Hippocampal formation (tissue), 2 donors: ENCODE measurements around the gene GTF2IRD1.
"Not testable (repeated sequence)": the region's sequence is repeated elsewhere in the genome, so short reads cannot be mapped to it uniquely, and the experiment has no call there.

Source experiments
- DNase-seq, 2 donors: peaks; one replicate each; lab custom pipeline; 2025; lab: John Stamatoyannopoulos, UW

GTF2IRD1 gene

DNA sequence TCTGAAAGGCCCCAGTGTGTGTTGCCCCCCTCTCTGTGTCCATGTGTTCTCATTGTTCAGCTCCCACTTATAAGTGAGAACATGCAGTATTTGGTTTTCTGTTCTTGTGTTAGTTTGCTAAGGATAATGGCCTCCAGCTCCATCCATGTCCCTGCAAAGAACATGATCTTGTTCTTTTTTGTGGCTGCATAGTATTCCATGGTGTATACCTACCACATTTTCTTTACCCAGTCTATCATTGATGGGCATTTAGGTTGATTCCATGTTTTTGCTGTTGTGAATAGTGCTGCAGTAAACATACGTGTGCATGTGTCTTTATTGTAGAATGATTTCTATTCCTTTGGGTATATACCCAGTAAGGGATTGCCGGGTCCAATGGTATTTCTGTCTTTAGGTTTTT lies 37.8 kb downstream of the GTF2IRD1 start:
- not testable (repeated sequence) for DNase-seq

DNA sequence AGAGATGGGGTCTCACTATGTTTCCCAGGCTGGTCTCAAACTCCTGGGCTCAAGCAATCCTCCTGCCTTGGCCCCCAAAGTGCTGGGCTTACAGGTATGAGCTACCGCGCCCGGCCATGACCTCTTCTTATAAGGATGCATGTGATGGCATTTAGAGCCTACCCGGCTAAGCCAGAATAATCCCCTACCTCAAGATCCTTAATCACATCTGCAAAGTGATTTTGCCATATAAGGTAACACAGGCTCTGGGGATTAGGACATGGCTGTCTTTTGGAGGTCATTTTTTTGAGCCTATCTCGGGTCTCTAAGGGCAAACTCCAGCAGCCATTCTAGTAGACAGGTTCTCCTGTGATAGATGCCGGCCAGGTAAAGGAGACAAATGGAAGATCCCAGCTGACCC lies 39.6 kb downstream of the GTF2IRD1 start:
- DNase-seq: no peak

DNA sequence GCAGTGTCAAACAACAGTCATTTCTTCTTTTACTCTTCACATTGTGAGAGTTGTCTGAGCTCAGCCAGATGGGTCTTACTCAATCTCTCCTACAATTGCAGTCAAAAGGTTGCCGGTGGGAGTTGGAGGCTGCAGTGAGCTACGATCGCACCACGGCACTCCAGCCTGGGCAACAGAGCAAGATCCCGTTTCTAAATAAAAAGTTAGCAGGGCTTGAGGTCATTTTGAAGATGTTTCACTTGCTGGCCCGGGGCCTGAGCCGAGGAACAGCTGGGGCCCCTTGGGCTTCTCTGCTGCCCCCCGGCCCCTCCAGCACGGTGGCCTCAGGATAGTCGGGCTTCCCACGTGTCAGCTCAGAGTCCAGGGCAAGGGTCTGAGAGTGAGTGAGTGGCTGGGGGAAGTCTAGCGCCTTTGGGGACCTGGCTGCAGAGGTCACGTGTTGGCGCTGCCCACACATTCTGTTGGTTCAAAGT lies 40.4 kb downstream of the GTF2IRD1 start:
- DNase-seq: no peak

DNA sequence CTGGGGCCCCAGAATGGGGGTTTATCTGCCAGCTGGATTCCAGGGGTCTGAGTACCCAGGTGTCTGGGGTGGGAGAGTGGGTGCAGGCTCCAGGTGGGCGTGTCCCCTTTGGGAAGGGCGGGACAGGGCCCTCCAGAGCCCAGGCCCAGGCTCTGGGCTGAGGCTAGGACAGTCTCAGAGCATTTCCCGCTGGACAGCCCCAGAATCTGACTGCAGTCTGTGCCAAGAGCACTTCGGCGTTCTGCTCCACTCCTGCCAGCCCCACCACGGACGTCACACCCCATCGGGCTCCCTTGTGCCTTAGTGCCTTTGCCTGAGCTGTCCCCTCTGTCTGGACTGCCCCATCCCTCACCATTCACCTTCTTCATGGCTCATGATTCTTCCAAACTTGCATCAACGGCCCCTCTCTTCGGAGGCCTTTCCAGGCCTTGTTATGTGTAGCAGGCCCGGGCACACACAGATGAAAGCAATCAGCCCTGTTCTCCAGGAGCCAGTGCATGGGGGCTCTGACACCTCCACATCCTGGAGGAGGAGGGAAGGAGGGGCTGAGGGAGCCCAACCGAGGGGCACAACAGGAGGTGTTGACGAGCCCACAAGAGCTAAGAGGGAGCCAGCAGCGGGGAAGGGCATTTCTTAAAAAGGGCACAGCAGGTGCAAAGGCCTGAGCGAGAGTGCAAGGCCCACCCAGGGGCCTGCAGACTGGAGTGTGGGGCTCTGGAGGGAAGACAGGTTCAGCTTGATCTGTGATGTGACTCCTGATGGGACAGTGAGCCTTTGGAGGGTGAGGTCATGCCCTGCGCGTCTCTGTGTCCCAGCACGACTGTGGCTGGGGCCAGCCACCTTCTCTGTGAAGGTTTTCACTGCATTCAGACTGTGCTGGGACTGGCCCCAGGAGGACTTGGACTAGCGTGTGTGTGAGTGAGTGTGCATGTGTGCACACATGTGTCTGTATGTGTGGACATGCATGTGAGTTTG lies 41.7 kb downstream of the GTF2IRD1 start:
- no peak for DNase-seq

DNA sequence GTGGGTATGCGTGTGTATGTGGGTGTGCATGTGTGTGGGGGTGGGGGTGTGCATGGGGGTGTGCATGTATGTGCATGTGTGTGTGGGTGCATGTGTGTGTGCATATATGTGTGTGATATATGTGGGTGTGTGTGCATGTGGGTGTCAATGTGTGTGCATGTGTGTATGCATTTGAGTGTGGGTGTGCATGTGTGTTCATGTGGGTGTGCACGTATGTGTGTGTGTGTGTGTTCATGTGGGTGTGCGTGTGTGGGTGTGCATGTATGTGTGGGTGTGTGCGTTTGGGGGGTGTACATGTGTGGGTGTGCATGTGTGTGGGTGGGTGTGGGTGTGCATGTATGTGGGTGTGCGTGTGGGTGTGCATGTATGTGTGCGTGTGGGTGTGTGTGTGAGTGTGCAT lies 42.6 kb downstream of the GTF2IRD1 start:
- no peak for DNase-seq

DNA sequence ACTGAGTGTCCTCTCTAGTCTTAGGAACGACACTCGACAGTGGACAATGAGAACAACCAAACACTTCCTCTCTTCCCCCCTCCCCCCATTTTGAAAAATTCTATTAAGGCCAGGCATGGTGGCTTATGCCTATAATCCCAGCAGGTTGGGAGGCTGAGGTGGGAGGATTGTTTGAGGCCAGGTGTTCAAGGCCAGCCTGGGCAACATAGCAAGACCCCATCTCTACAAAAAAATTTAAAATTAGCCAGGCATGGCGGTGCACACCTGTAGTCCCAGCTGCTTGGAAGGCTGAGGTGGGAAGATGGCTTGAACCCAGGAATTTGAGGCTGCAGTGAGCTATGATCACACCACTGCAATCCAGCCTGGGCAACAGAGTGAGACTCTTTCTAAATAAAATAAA lies 43.1 kb downstream of the GTF2IRD1 start:
- DNase-seq: not testable (repeated sequence)

DNA sequence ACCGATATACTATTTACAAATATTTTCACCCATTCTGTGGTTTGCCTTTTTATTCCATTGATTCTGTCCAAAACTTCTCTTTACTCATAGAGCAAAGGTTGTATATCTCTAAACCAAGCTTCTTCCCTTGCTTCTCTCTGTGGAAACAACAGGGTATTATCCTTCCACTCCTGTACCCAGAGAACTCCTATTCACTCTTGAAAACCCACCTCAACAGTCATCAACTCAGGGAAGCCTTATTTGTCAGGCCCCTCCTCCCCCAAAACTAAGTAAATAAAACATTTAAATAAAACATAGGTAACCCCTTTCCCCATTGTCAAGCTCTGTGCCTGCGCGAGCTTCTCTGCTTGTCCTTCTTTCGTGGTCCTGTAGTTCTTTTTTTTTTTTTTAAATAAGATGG lies 44.6 kb downstream of the GTF2IRD1 start:
- DNase-seq: no peak

DNA sequence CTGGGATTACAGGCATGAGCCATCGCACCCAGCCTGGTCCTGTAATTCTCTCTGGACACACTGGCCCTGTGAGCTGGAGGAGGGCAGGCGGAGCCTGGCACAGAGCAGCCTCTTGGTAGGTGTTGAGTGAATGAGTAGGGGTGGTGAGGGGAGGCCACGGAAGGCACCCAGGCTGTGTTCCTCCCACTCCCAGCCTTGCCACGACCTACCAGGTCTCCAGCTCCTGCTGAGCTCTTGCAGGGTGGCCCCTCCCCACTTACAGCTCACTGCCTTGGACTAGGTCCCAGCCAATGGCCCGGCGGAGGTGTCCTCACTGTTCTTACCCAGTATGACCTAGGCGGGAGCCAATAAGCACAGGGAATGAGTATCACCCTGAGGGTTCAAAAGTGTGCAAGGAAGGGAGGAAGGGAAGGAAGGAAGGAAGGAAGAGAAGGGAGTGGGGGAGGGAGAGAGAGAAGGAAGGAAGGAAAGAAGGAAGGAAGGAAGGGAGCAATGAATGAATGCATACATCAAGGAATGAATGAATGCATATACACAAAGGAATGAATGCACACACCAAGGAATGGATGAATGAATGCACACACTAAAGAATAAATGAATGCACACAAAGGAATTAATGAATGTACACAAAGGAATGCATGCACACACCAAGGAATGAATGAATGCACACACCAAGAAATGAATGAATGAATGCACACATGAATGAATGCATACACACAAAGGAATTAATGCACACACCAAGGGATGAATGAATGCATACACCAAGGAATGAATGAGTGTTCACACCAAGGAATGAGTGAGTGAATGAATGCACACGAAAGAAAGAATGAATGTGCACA lies 45.5 kb downstream of the GTF2IRD1 start:
- DNase-seq: no peak

DNA sequence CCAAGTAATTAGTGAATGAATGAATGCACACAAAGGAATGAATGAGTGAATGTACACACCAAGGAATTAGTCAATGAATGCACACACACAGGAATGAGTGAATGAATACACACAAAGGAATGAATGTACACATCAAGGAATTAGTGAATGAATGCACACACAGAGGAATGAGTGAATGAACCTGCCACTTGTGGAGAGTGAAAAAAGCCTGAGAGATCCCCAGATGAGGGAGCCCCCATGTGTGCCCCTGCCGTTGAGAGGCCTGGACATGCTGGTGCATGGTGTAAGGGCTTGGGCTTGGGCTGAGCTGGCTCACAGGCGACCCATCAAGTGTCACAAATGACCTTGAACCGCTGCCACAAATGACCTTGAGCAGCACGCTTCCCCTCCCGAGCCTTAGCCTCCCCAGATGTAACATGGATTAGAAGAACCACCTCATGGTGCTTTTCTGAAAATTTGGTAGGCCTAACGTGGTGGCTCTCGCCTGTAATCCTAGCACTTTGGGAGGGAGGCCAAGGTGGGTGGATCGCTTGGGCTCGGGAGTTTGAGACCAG lies 46.2 kb downstream of the GTF2IRD1 start:
- DNase-seq: no peak

DNA sequence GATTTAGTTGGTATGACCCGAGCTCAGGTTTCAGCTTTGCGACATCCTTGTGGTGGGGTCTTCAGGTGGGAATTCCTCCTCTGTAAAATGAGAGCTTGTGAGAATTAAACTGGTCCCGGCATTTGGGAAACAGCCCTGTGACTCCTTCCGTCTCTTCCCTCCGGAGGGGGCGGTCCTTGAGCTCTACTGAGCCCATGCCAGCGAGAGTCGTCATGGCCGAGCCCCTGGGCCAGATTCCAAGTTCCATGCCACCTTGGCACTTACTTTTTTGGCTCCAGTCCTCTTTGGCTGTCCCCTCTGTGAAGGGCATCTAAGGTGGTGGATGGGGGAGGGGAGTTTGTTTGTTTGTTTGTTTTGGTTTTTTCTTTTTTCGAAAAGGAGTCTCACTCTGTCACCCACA lies 47.6 kb downstream of the GTF2IRD1 start:
- no peak for DNase-seq

DNA sequence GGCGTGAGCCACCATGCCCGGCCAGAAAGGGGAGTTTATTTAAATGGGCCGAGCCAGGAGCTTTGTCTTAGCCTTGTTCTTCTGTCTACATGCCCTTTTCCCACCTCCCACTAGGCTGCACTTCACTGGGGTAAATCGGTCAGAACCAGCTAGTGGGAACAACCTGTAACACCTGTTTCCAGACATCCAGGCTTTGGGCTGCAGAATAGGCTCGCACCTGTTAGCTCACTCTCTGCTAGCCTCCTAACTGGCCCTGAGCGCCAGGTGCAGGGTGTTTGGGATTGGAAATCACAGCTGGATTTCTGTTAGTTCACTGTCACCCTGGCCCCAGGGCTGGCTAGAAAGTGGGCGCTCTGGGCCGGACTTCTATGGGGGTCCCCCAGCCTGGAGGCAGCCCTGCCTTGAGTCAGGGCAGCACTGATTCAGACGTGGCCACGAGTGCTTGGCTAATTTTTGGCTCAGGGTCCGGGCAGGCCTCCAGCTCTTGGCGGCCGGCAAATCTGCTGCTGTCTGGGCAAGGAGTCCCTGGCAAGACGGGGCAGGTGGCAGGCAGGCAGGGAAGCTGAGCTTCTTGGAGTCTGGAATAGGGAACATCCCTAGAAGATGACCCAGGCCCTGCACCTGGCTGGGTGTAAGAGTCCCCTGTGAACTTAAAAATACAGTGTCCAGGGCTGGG lies 48.6 kb downstream of the GTF2IRD1 start:
- peak in 1 of 2 donors; percentile 22 for DNase-seq

DNA sequence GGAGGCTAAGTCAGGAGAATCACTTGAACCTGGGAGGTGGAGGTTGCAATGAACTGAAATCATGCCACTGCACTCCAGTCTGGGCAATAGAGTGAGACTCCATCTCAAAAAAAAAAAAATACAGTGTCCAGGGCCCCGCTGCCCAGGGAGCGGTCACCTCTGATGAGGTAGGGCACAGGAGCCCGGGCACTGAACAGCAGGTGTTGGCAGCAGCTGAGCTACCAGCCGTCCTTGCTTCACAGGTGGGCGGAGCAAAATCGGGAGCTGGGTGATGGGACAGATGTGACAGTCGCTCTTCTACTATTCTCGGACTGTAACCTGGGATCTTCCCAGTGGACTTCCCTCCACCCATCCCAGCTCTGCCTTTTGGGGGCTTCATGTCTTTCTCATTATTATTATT lies 49.4 kb downstream of the GTF2IRD1 start:
- no peak for DNase-seq

DNA sequence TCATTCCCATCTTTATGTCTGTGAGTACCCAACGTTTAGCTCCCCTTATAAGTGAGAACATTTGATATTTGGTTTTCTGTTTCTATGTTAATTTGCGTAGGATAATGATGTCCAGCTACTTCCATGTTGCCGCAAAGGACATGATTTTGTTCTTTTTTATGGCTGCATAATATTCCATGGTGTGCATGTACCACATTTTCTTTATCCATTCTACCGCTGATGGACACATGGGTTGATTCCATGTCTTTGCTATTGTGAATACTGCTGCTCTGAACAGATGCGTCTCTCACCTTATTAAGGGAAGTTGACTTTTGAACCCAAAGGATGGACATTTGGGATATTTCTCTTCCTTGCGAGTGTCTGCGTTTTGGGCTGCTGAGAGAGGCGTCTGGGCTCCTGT lies 50.2 kb downstream of the GTF2IRD1 start:
- no peak for DNase-seq

DNA sequence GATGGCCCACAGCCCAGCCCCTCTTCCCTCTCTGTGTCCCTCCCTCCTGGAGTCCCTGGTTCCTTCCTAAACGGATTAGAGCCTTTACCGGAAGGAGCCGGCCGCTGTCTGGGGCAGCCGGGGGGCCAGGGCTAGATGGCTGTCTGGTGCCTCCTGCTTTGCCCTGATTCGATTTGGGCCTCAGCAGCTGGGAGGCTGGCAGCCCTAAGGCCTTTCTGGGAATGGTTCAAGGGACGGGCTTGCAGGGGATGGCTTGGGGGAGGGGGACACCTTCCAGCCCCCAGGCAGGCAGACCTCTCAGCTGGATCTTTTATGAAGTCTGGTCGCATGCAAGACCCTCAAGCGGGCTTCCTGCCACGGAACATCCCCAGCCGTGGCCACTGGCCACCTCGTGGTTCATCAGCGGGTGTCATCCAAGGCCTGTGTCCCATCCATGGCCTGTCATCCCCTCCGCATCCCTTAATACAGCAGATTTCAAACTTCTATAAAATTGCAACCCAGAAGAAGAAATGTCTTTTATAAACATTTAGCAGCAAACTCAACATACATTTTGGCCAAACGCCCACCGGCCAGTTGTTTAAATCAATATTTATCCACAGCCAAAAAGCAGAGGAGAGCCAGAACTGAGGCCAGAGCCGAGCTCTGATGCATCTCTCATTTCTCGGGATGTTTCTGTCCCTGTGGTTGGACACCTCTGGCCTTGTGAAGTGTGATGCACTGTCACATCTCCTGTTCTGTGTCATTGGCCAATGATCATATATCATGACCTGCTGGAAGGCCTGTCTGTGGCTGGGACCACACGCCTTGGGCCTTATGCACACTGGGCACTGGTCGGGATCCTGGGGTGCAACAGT lies 52.0 kb downstream of the GTF2IRD1 start:
- DNase-seq: no peak

DNA sequence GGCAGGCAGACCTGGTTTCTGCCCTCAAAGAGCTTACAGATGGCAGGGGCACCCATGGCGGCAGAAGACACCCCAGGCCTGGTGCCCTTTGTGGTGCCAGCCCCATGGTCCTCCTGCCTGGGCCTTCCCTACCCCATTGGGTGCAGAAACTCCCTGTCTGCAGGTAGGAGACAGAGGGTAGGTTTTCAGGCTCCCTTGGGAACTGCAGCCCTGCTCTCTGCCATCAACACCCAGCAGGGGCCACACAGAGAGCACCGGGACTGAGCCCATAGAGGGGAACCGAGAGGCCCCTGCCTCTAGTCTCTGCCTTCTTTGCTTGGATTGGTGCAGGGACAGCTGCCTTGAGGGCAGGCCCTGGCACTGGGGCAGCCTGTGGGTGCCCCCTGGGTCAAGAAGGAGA lies 52.6 kb downstream of the GTF2IRD1 start:
- DNase-seq: no peak

DNA sequence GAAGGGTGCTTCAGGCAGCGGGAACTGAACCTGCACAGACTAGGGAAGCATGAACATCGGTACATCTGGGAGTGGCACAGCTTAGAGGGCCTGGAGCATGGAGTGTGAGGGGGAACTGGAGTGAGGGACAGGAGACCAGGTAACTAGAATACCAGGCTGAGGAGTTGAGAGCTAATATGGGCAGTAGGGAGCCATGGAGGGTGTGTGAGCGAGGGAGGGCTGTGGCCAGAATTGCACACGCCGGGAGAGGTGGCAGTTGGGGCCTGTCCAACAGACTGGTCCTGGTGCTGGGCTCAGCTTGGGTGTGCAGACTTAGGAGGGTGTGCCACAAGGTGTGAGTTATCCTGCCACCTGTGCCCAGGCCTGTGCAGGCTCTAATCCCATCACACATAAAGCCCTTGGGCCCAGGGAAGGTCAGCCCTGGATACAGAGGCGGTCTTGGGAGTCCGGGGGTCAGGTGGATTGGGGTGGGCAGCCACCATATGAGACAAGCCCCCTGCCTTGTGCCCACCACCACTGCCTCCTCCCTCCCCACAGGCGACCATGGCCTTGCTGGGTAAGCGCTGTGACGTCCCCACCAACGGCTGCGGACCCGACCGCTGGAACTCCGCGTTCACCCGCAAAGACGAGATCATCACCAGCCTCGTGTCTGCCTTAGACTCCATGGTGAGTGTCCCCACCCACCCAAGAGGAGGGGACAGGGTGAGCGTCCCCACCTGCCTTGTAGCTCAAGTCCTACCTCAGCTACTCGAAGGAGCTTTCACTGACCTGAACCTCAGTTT lies 54.0 kb downstream of the GTF2IRD1 start:
- DNase-seq: no peak

DNA sequence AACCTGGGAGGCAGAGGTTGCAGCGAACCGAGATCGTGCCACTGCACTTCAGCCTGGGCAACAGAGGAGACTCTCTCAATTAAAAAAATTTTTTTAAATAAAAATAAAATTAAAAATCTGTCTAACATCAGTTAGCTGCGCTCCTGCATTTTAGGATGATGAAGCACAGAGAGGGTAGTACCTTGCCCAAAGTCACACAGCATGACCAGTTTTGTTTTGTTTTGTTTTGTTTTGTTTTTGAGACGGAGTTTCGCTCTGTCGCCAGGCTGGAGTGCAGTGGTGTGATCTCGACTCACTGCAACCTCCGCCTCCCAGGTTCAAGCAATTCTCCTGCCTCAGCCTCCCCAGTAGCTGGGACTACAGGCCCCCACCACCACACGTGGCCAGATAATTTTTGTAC lies 55.7 kb downstream of the GTF2IRD1 start:
- not testable (repeated sequence) for DNase-seq

DNA sequence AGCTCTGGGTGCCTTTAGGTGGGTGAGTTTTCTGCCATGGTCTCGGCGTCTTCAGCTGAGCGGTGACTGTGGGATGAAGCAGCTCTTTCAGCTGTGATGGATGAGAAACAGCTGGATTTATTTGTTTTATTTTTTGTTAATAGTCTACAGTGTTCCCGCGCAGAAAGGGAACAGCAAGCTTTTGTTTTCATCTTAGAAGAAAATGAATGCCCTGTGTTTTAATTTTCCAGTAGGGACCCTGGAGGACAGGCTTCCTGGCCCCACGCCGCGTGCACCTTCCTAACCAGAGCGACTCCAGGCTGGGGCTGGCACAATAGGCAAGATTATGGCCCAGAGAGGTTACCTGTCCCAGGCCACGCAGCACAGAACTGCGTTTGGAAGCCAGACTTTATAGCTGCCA lies 57.6 kb downstream of the GTF2IRD1 start:
- peak in 1 of 2 donors; percentile 4 for DNase-seq

DNA sequence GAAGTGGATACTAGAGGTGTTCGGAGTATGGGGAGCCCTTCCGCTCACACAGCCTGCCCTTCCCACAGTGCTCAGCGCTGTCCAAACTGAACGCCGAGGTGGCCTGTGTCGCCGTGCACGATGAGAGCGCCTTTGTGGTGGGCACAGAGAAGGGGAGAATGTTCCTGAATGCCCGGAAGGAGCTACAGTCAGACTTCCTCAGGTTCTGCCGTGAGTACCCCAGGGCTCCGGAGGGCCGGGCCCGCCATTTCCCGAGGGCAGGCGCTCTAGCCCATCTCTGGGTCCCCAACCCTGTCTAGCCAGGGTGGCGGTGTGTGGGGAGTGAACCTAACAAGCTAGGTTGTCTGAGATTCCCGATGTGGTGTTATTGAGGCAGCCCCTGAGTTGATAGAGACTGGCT lies 59.1 kb downstream of the GTF2IRD1 start:
- no peak for DNase-seq

DNA sequence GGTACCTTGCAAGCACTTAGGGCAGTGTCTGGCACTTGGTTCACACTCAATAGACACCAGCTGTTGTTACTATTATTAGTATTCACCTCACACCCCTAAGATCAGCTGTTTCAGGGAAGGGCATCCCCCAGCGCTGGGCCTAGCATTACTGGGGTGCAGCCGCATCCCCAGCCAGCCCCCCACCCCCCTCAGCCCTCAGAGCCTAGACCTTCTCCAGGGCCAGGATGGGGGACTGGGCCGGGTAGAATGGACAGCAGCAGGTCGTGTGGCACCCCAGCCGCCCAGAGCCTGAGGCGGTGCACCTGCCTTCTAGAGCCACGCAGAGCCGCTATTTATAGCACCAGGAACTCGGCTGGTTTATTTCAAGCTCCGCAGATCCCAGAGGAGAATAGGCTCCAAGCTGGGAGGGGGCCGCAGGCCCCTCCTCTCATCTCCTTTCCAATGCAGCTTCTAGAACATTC lies 60.5 kb downstream of the GTF2IRD1 start:
- no peak for DNase-seq
